ENCODE results near the gene RPL32.

DNA sequence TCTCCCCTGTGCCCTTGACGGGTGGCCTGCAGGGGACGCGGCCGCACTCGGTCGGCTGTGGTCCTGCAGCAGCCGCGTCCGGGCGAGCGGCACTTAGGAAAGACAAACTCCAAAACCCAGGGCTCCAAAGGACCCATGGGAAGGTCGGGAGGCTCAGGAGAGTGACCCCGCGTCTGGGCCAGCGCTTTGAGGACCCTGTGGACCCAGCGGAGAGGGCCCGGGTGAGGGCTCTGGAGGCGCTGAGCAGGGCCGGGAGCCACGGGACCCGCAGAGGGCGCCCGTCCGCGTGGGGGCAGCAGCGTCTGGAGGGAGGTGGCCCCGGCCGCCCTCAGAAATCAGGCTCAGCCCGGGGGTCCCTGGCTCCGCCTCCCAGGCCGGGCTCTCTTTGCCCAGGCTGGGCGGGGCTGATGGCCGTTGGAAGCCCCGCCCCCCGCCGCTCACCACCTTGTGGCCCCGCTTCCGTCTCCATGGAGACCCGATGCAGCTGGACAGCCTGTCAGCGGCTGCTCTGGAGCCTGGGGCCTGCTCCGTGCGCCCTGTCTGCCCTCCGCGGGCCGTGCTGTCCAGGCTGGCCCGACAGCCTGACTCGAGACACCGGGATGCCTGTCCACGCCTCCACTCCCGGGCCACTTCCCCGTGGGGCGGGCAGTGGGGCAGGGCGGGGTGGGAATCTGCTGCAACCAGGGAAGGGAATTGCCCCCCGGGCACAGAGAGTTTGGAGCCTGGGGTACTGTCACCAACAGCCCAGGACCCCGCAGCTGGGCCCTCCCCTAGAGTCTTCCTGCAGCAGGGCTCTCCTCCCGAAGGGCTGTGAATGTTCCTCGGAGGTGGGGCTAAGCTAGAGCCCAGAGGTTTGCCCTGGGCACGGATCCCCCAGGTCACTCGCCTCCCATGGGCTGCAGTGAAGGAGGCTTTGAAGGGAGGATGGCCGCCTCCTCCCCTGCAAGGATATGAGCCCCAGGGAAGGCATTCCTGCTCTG, 34.8 kb upstream of the RPL32 start:
- TF ChIP-seq, protein P1, sequence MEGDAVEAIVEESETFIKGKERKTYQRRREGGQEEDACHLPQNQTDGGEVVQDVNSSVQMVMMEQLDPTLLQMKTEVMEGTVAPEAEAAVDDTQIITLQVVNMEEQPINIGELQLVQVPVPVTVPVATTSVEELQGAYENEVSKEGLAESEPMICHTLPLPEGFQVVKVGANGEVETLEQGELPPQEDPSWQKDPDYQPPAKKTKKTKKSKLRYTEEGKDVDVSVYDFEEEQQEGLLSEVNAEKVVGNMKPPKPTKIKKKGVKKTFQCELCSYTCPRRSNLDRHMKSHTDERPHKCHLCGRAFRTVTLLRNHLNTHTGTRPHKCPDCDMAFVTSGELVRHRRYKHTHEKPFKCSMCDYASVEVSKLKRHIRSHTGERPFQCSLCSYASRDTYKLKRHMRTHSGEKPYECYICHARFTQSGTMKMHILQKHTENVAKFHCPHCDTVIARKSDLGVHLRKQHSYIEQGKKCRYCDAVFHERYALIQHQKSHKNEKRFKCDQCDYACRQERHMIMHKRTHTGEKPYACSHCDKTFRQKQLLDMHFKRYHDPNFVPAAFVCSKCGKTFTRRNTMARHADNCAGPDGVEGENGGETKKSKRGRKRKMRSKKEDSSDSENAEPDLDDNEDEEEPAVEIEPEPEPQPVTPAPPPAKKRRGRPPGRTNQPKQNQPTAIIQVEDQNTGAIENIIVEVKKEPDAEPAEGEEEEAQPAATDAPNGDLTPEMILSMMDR (IDR thresholded peaks at IDR 0.05), result no peak; the same call in 1 of the 2 replicates
- TF ChIP-seq, protein P2, sequence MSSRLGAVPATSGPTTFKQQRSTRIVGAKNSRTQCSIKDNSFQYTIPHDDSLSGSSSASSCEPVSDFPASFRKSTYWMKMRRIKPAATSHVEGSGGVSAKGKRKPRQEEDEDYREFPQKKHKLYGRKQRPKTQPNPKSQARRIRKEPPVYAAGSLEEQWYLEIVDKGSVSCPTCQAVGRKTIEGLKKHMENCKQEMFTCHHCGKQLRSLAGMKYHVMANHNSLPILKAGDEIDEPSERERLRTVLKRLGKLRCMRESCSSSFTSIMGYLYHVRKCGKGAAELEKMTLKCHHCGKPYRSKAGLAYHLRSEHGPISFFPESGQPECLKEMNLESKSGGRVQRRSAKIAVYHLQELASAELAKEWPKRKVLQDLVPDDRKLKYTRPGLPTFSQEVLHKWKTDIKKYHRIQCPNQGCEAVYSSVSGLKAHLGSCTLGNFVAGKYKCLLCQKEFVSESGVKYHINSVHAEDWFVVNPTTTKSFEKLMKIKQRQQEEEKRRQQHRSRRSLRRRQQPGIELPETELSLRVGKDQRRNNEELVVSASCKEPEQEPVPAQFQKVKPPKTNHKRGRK (CRISPR knock-in tag; IDR thresholded peaks at IDR 0.05; ENCODE audit: borderline replicate concordance), result no peak
- no peak for TF ChIP-seq ETV6 (CRISPR knock-in tag; IDR thresholded peaks at IDR 0.05)
- TF ChIP-seq ESRRA (CRISPR knock-in tag; IDR thresholded peaks at IDR 0.05; ENCODE audit: borderline replicate concordance), result no peak
- TF ChIP-seq TP53 (CRISPR knock-in tag; IDR thresholded peaks at IDR 0.05), result no peak
- no peak for TF ChIP-seq MLX (CRISPR knock-in tag; IDR thresholded peaks at IDR 0.05)
- TF ChIP-seq, protein P3, sequence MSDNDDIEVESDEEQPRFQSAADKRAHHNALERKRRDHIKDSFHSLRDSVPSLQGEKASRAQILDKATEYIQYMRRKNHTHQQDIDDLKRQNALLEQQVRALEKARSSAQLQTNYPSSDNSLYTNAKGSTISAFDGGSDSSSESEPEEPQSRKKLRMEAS (CRISPR knock-in tag; IDR thresholded peaks at IDR 0.05), result peak; percentile 57; the same call in 1 of the 2 replicates
- TF ChIP-seq NFYB (CRISPR knock-in tag; conservative IDR thresholded peaks at IDR 0.05; ENCODE audit: low read depth), result no peak
- TF ChIP-seq NR3C1 (CRISPR knock-in tag; conservative IDR thresholded peaks at IDR 0.05; ENCODE audit: low read depth), result no peak
- TF ChIP-seq, protein P4, sequence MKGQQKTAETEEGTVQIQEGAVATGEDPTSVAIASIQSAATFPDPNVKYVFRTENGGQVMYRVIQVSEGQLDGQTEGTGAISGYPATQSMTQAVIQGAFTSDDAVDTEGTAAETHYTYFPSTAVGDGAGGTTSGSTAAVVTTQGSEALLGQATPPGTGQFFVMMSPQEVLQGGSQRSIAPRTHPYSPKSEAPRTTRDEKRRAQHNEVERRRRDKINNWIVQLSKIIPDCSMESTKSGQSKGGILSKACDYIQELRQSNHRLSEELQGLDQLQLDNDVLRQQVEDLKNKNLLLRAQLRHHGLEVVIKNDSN (CRISPR knock-in tag; IDR thresholded peaks at IDR 0.05), result no peak
- TF ChIP-seq SMAD3 (CRISPR knock-in tag; IDR thresholded peaks at IDR 0.05; ENCODE audit: borderline replicate concordance), result no peak
- no peak for TF ChIP-seq CREB1 (CRISPR knock-in tag; IDR thresholded peaks at IDR 0.05)
